GM23248 (cell line): ENCODE results near the gene OR11L1.

Experiments
- EZH2 ChIP-seq: fragments of 200-600 bp; sonication (generic); IDR thresholded peaks from 2 replicates; pipeline ENCODE4 v1.6.1; 2018; ENCODE audit warnings: antibody characterized with exemption, mild to moderate bottlenecking; ENCODE audit not compliant: insufficient read depth, poor library complexity, severe bottlenecking
- EZH2phosphoT487 ChIP-seq: fragments of 200-600 bp; sonication (generic); IDR thresholded peaks from 2 replicates; pipeline ENCODE4 v1.6.1; 2018; ENCODE audit warnings: antibody characterized with exemption, moderate library complexity, mild to moderate bottlenecking, low read depth; ENCODE audit not compliant: insufficient read depth

- TF ChIP-seq EZH2phosphoT487 (no peak), EZH2 (no peak)
These were observed 44.2 kb downstream of the OR11L1 start for GRCh38 chr1:247797518-247797917.
